HEK293T (cell line): Measurements from ENCODE around the gene VTN.

Experiments used
- CTCF ChIA-PET: fragments of 350-600 bp; formaldehyde crosslinking; extraction: SDS; loops from one replicate; lab custom pipeline; 2021; ENCODE audit warnings: antibody characterized with exemption, inconsistent platforms; lab: Yijun Ruan, JAX
- POLR2A ChIA-PET: fragments of 350-600 bp; formaldehyde crosslinking; extraction: SDS; loops from one replicate; lab custom pipeline; 2020; ENCODE audit warnings: antibody characterized with exemption, inconsistent platforms; lab: Yijun Ruan, JAX
- DNase-seq: peaks from one replicate; pipeline ENCODE4 v3.0.0; 2012; ENCODE audit warnings: mixed read lengths; ENCODE audit errors: extremely low spot score
- ARNT ChIP-seq: fragments of 450-650 bp; IDR thresholded peaks from 2 replicates; pipeline ENCODE4 v1.6.1; 2017; ENCODE audit warnings: mild to moderate bottlenecking
- BHLHE40 ChIP-seq: fragments of 450-650 bp; IDR thresholded peaks from 2 replicates; pipeline ENCODE4 v1.6.1; 2016; ENCODE audit warnings: mild to moderate bottlenecking, moderate library complexity, borderline replicate concordance
- CTBP1 ChIP-seq: fragments of 450-650 bp; IDR thresholded peaks from 2 replicates; pipeline ENCODE4 v1.6.1; 2016; ENCODE audit warnings: borderline replicate concordance
- ELF4 ChIP-seq: fragments of 450-650 bp; IDR thresholded peaks from 2 replicates; pipeline ENCODE4 v1.6.1; 2017; ENCODE audit warnings: antibody characterized with exemption
- FOXA1 ChIP-seq: fragments of 450-650 bp; IDR thresholded peaks from 2 replicates; pipeline ENCODE4 v1.6.1; 2016; ENCODE audit warnings: mild to moderate bottlenecking
- FOXK2 ChIP-seq: fragments of 450-650 bp; IDR thresholded peaks from 2 replicates; pipeline ENCODE4 v1.6.1; 2016; ENCODE audit warnings: mild to moderate bottlenecking
- FOXM1 ChIP-seq: fragments of 450-650 bp; IDR thresholded peaks from 2 replicates; pipeline ENCODE4 v1.6.1; 2017; ENCODE audit warnings: mild to moderate bottlenecking, borderline replicate concordance
- HDGF ChIP-seq: fragments of 450-650 bp; IDR thresholded peaks from 2 replicates; pipeline ENCODE4 v1.6.1; 2017; ENCODE audit warnings: antibody characterized with exemption, borderline replicate concordance
- L3MBTL2 ChIP-seq: fragments of 450-650 bp; conservative IDR thresholded peaks from 2 replicates; pipeline ENCODE4 v1.6.1; 2016; ENCODE audit warnings: mild to moderate bottlenecking
- LEF1 ChIP-seq: fragments of 450-650 bp; IDR thresholded peaks from 2 replicates; pipeline ENCODE4 v1.6.1; 2017; ENCODE audit warnings: mild to moderate bottlenecking, borderline replicate concordance
- NFRKB ChIP-seq: fragments of 450-650 bp; IDR thresholded peaks from 2 replicates; pipeline ENCODE4 v1.6.1; 2016; ENCODE audit warnings: mild to moderate bottlenecking, moderate library complexity
- SP1 ChIP-seq: fragments of 450-650 bp; IDR thresholded peaks from 2 replicates; pipeline ENCODE4 v1.6.1; 2017
- SUZ12 ChIP-seq: fragments of 450-650 bp; IDR thresholded peaks from 2 replicates; pipeline ENCODE4 v1.6.1; 2016; ENCODE audit warnings: mild to moderate bottlenecking
- TARDBP ChIP-seq: fragments of 450-650 bp; IDR thresholded peaks from 2 replicates; pipeline ENCODE4 v1.6.1; 2016
- ZNF384 ChIP-seq: fragments of 450-650 bp; IDR thresholded peaks from 2 replicates; pipeline ENCODE4 v1.6.1; 2016
- TF ChIP-seq, protein P1 (sequence below): fragments of 450-650 bp; IDR thresholded peaks from 2 replicates; pipeline ENCODE4 v1.6.1; 2016

VTN gene

DNA sequence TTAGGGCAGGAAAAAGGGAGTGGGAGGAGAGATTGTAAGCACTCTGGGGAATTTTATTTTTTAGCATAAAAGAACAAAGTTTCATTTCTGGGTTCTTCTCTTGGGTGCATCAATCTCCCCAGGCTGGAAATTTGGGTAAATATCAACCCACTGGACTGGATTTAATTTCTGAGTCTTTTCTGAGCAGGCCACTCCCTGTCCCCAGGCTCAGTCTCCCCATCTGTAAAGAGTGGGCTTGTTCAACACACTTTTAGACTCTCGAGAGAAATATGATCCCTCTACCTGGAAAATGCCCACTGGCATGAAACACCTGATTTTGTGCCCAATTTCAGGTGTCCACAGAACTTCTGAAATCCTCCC, 617 bp upstream of the VTN start:
- ChIA-PET POLR2A (interaction anchor here (0.9 to 6.4 kb wide), 4 partner anchors 13 to 37 kb away, joined by 3 to 64 read pairs (median 10); partner anchors contain the start of genes IFT20, POLDIP2 and TNFAIP1), CTCF (interaction anchor here (0.6 to 2.3 kb wide), 2 partner anchors 46 to 103 kb away, joined by 4 to 14 read pairs; no protein-coding TSS in a partner anchor)
- no peak for TF ChIP-seq FOXA1
- TF ChIP-seq TARDBP, result no peak
- no peak for TF ChIP-seq FOXM1
- TF ChIP-seq ELF4, result no peak
- TF ChIP-seq, protein P1, sequence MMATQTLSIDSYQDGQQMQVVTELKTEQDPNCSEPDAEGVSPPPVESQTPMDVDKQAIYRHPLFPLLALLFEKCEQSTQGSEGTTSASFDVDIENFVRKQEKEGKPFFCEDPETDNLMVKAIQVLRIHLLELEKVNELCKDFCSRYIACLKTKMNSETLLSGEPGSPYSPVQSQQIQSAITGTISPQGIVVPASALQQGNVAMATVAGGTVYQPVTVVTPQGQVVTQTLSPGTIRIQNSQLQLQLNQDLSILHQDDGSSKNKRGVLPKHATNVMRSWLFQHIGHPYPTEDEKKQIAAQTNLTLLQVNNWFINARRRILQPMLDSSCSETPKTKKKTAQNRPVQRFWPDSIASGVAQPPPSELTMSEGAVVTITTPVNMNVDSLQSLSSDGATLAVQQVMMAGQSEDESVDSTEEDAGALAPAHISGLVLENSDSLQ, result no peak
- TF ChIP-seq L3MBTL2, result no peak
- no peak for TF ChIP-seq FOXK2
- TF ChIP-seq ZNF384, result no peak
- no peak for TF ChIP-seq LEF1
- TF ChIP-seq CTBP1, result no peak
- no peak for TF ChIP-seq SUZ12
- no peak for TF ChIP-seq NFRKB
- no peak for TF ChIP-seq BHLHE40
- no peak for TF ChIP-seq SP1
- TF ChIP-seq HDGF, result no peak
- TF ChIP-seq ARNT, result no peak
- no peak for DNase-seq

DNA sequence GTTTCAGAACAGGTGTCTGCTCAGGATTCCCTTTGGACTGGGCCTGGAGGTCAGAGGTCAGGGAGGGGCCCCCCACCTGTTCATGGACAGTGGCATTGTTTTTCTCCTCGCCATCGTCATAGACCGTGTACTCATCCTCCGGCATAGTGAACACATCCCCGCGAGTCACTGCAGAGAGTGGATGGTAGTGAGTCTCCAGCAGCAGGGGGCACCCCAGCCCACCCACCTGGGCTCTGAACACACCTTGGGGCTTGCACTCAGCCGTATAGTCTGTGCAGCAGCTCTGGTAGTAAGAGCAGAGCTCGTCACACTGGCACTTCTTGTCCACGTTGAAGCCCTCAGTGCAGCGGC, 448 bp downstream of the VTN start:
- TF ChIP-seq SUZ12, result no peak
- TF ChIP-seq, protein P1, result no peak
- no peak for TF ChIP-seq LEF1
- no peak for TF ChIP-seq SP1
- no peak for TF ChIP-seq TARDBP
- TF ChIP-seq ARNT, result no peak
- no peak for TF ChIP-seq HDGF
- no peak for TF ChIP-seq NFRKB
- no peak for TF ChIP-seq L3MBTL2
- no peak for TF ChIP-seq BHLHE40
- ChIA-PET POLR2A (interaction anchor here (1.4 to 6.4 kb wide), 3 partner anchors 12 to 34 kb away, joined by 3 to 64 read pairs (median 17); partner anchors contain the start of genes IFT20, POLDIP2 and TNFAIP1), CTCF (interaction anchor here (2.3 kb wide), 1 partner anchor 47 kb away, joined by 14 read pairs; no protein-coding TSS in a partner anchor)
- DNase-seq, result no peak

DNA sequence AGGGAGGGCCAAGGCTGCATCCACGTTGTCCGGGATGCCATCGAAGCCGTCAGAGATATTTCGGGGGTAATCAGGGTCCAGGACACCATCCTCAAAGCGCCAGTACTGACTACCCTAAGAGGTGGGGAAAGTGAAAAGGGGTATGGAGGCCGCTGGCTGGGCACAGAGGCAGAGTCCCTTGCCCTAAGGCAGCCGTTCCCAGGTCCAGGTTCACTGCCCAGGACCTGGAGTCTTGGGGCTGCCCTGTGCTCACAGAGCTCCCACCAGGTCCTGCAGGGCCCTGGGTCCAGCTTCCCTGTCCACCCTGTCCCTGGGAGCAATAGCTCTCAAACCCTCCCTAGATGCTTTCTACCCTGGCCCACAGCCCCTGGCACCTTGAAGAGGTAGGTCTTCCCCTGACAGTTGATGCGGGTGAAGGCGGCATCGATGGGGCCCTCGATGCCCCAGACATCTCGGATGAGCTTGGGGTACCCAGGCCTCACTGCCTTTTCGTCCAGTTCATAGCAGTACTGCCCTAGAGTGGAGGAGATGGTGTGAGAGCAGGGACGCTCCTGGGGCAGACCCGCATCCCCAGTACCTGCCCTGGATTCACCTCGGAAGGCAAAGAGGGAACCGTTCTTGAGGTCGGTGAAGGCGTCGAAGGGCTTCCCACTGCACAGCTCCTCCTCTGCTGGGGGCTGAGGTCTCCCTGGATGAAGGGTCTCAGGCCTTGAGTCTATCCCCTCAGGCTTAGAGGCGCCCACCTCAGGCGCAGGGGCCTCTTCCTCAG, 1.0 kb downstream of the VTN start:
- TF ChIP-seq NFRKB, result no peak
- TF ChIP-seq ARNT, result no peak
- no peak for TF ChIP-seq FOXA1
- no peak for TF ChIP-seq ELF4
- TF ChIP-seq HDGF, result no peak
- TF ChIP-seq L3MBTL2, result no peak
- no peak for TF ChIP-seq BHLHE40
- TF ChIP-seq ZNF384, result no peak
- TF ChIP-seq, protein P1, result no peak
- TF ChIP-seq FOXM1, result no peak
- TF ChIP-seq FOXK2, result no peak
- TF ChIP-seq LEF1, result no peak
- no peak for TF ChIP-seq SUZ12
- no peak for DNase-seq
- POLR2A ChIA-PET, result interaction anchor here (1.1 to 6.4 kb wide), 3 partner anchors 12 to 34 kb away, joined by 4 to 64 read pairs (median 17); partner anchors contain the start of genes IFT20, POLDIP2 and TNFAIP1
- CTCF ChIA-PET, result interaction anchor here (0.6 to 2.3 kb wide), 2 partner anchors 48 to 483 kb away, joined by 4 to 14 read pairs; no protein-coding TSS in a partner anchor

DNA sequence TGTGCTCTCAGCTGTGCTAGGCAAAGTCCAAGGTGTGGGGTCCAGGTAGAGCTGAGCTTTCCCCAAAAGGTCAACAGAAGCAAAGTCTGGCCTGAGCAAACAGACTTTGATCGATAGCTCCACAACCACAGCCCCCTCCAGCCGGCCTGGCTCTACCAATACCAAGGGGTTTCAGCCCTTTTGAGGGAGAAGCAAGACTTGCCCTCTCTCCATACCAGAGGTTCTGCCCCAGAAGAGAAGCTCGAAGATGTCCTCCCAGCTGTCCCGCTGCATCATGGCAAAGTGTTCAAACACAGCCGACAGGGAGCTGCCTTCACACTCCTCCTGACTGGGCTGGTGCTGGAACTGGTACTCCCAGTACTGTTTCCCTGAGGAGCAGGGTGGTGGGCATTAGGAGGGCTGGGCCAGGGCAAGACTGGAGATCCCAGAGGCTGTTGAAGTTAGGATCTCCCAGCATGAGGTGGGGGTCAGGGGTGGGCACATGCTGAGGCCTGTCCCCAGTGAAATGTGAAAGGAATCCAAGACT, 1.7 kb downstream of the VTN start:
- ChIA-PET POLR2A (interaction anchor here (1.0 to 6.4 kb wide), 3 partner anchors 11 to 37 kb away, joined by 3 to 64 read pairs (median 4); partner anchors contain the start of genes POLDIP2 and TNFAIP1), CTCF (no interaction called here)
- DNase-seq, result no peak

More for the DNA sequence above, 1.7 kb downstream of the VTN start:
- no peak for TF ChIP-seq ARNT
- TF ChIP-seq FOXA1, result no peak
- no peak for TF ChIP-seq SUZ12
- TF ChIP-seq TARDBP, result no peak
- TF ChIP-seq LEF1, result no peak
- no peak for TF ChIP-seq HDGF
- TF ChIP-seq ZNF384, result no peak
- no peak for TF ChIP-seq FOXK2
- TF ChIP-seq BHLHE40, result no peak
- no peak for TF ChIP-seq FOXM1
- TF ChIP-seq NFRKB, result no peak
- TF ChIP-seq, protein P1, result no peak
- no peak for TF ChIP-seq SP1
- TF ChIP-seq ELF4, result no peak
- no peak for TF ChIP-seq L3MBTL2
